GM21825 (cell line): Measurements from ENCODE around the gene PRPF8.
A peak's percentile ranks its signal among the peaks of the same experiment; 100 is the strongest.
"Not testable (repeated sequence)": the region's sequence is repeated elsewhere in the genome, so short reads cannot be mapped to it uniquely, and the experiment has no call there.

ENCODE experiments used
- ATAC-seq: cut with Tn5 transposase; IDR thresholded peaks from one replicate; pipeline ENCODE4 v1.9.1; 2021; ENCODE audit warnings: mild to moderate bottlenecking, moderate library complexity; ENCODE audit not compliant: unreplicated experiment

PRPF8 gene

GRCh38 chr17:1716912-1717695 is 32.4 kb upstream of the PRPF8 start:
- ATAC-seq = peak; percentile 38

- ATAC-seq = peak; percentile 79
Measured at GRCh38 chr17:1716076-1716911, 31.6 kb upstream of the PRPF8 start.

- no peak for ATAC-seq
Measured at GRCh38 chr17:1715803-1716075, 31.1 kb upstream of the PRPF8 start.

GRCh38 chr17:1714980-1715802 is 30.5 kb upstream of the PRPF8 start:
- no peak for ATAC-seq

- ATAC-seq = no peak
Measured at GRCh38 chr17:1714427-1714979, 29.8 kb upstream of the PRPF8 start.

- no peak for ATAC-seq
Measured at GRCh38 chr17:1713878-1714426, 29.3 kb upstream of the PRPF8 start.

DNA sequence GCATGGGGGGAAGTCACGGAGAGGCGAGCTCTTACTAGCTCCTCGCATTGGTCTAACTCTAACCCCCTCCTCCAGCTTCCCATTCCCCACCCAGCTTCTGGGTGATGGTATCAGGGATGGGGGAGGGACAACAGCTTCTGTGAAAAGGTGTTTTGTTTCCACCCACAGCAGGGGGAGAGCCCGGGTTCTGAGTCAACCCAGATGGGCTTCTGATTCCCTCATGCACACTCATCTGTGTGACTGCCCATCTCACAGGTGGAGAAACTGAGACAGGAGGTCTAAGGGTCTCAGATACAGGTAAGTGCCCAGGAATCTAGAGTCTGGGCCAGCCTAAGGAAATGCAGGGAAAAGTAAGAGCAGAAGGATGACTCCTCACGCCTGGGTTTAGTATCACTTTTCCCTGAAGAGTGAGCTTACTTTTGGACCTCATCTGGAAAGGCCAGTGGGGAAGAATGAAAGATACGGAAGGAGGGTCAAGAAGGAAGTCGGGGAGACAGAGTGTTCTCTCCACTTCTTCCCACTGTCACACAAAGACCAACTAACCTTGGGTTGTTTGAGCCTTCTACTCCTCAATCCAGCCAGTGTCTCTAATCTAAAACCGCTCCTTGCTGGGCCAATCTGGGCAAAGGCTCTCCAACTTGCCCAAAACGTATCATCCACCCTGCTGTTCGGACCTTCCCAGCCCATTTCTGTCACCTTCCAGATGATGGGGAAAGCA is 28.7 kb upstream of the PRPF8 start:
- ATAC-seq = no peak

- no peak for ATAC-seq
Measured at GRCh38 chr17:1712271-1712670, 27.6 kb upstream of the PRPF8 start.

GRCh38 chr17:1711804-1712203 is 27.1 kb upstream of the PRPF8 start:
- ATAC-seq = no peak

DNA sequence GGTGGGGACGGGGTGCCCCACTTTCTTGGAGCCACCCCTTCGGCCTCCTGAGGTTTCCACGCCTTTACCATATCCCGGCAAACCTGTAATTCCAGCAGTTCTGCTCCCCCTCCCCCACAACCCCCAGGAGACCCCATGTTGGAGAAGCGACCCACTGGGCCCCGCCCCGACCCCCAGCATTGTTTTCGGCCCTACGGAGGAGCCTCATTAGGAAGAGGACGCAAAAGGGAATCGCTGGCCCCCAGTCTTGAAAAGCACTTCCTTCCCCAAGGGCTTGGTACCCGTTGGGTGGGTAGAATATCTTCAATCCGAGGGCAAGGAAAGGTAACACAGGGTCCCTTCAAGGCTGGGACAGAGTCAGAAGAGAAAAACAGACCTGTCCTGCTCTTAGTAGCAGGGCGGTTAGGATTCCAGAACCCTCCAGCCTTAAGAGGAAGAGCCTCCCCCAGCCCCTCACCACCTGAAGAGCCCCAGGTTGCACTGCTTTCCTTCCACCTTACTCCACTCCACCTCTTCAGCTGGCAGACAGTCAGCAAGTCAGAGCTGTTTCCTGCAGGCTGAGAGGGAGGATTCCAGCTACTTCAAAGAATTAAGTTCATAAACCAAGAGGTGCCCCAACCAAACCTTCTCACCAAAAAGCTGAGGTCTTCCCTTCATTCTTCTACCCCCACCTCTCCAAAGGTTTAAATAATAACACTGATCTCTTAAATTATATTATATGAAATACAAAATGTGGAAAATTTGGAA is 26.3 kb upstream of the PRPF8 start:
- ATAC-seq = no peak

DNA sequence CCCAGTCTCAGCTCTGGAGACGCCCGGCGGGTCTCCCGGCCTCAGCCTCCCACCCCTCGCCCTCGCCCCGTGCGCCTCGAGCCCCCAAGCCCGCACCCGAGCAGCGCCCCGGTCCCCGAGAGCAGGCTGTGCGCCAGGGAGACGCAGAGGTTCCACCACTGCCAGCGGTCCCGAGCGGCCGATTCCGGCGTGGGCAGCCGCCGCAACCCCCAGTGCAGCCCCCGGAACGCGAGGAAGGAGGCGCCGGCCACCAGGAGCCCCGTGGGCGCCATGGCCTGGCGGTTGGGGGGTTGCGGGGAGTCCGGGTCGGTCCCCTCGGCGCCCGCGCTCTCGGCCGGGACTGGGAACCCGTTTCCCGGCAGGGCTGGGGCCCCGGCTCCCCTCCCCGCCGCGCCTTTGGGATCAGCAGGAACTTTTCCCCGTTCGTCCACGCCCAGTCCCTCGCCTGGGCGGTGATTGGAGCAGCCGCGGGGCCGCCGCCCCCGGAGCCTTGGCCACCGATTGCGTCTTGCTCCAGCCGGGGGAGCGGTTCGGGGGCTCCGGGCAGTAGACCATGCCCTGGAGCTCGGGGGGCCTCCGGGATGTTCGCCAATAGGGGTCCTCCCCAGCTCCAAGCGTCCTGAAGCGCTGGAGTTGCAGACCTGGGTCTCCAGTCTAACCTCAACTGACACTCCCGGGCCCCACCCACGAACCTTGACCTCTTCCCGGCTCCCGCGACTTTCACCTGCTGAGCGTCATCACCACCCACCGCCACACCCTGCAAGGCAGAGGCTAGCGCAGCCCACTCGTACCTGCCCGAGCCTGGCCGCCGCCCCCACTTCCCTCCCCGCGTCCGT is 25.5 kb upstream of the PRPF8 start, which contains the start of gene TLCD2:
TSS of gene TLCD2 (minus strand) at position 407 of the 836 bp plus-strand sequence. CDS start at position 272, 135 bp downstream.
- no peak for ATAC-seq

GRCh38 chr17:1709403-1709951 is 24.8 kb upstream of the PRPF8 start:
- no peak for ATAC-seq

DNA sequence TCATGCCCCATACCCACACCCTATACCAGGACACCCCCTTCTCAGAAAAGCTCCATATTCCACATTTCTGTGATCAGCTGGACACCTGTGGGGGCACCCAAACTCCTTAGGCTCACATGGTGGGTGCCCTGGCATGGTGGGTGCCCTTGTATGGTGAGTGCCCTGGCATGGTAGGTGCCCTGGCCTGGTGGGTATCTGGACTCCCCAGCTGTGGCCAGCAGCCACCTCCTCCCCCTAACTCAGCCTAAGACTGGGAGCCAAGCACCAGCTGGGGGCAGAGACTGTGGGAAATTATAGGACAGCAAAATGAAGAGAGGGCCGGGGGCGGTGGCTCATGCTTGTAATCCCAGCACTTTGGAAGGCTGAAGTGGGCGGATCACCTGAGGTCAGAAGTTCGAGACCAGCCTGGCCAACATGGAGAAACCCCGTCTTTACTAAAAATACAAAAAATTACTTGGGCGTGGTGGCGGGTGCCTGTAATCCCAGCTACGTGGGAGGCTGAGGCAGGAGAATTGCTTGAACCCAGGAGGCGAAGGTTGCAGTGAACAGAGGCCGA is 24.2 kb upstream of the PRPF8 start:
- not testable (repeated sequence) for ATAC-seq

DNA sequence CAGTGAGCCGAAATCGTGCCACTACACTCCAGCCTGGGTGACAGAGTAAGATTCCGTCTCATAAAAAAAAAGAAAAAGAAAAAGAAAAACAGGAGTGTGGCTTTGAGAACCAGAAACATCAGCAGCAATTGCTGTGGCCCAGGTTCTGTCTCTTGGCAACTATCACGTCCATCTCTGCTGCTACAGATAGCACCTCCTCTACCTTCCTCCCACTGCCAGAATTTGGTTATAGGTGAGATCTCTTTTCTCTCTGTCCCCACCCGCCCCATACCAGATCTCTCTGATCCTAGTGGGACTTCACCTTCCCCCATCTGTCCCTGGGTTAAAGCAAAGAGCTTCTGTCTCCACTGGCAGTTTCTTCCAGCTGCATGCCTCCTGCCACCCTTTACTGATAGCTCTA is 22.4 kb upstream of the PRPF8 start:
- ATAC-seq = no peak

DNA sequence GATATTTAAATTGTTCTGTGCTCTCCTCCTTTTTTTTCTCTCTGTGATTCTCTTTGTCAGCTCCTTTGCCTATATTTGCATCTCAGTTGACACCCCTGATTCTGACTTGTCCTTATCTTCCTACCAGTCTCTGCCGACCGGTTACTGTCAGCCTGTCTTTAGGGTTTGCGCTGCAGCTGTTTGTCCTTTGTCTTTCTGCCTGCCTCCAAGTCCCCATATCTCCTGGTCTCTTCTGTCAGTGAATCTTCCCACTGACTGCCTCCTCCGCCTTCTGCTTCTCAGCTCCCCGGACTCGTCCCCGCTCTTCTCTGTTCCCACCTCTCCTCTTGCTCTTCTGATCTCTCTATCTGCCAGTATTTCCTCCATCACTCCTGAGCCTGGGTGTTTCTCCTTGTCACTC is 20.3 kb upstream of the PRPF8 start:
- no peak for ATAC-seq

GRCh38 chr17:1703063-1703462 is 18.4 kb upstream of the PRPF8 start:
- ATAC-seq = no peak

DNA sequence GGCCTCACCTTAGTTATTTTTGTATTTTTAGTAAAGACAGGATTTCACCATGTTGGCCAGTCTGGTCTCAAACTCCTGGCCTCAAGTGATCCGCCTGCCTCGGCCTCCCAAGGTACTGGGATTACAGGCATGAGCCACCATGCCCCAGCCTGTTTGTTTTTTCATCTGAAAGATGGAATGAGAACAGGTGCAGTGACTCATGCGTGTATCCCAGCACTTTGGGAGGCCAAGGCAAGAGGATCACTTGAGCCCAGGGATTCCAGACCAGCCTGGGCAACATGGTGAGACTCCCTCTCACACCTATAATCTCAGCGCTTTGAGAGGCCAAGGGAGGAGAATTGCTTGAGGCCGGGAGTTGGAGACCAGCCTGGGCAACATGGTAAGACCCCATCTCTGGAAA is 15.2 kb upstream of the PRPF8 start:
- ATAC-seq = not testable (repeated sequence)

GRCh38 chr17:1697681-1698080 is 13.0 kb upstream of the PRPF8 start:
- no peak for ATAC-seq
